ENCODE measurements around the gene GIMAP1. TPM values are rescaled to one million over a fixed set of nuclear protein-coding genes. Genes with fewer than 3 reads are reported as not detected.

The GIMAP1 gene
- total RNA-seq: under 0.01 TPM in 1 of 2 replicates, not detected in the other

DNA sequence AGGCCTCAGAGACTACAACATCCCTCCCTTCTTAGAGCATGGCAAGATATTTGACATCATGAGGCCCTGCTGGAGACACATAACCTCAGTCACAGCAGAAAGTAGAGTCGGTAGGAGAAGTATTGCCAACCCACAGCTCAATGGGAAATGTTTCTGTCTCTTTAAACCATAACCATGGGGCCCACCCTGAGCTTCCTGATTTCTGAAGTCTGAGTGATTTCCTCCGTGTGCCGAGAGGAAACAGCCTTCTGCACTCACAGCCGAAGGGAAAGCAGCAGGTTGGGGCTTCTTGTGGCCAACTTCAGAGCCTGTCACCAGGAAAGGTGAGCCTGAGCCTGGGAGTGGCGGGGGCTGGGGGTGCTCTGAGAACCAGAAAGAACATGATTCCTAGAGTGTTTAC, at the start of gene GIMAP1:
Gene GIMAP1 (plus strand): TSS at position 246 of the 400 bp plus-strand sequence. CDS start 2,435 bp downstream, outside the sequence.

DNA sequence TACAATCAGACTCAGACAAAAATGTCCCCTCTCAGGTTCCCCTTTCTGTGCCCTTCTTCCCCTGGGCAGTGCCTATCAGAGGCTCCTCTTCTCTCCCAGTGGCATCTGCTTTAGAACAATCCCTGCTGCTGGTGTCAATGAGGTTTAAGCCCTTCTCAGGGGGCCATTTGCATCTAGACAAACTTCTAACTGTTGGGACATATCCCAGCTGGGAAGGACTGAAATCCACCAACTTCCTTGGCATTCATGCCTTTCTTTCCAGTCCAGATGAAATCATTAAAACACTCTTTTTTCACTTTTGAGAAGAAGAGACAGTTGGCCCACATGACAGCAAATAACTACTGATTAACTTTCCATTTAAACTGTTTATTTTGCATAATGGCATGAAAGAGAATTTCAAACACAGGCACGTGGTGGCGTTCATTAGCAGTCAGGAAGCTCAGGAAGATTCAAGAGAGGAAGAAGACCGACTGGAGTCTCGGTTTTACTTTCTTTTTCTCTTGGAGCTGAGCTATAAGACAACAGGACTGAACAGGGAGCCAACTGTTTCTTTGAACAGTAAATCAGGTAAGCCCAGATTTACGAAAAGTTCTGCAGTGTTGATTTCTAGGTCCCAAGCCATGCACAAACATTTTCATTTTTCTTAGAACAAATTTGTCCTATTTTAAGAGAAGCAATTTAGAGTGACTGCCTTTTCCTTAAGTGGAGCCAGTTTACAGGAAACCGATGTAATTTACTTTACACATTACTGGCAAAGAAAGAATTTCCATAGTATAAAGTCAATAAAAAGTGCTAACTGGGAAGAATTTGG, 31.0 kb upstream of the GIMAP1 start, which contains the start of gene GIMAP2:
Gene GIMAP2 (plus strand): TSS at position 488 of the 811 bp plus-strand sequence. CDS start 1,354 bp downstream, outside the sequence.

DNA sequence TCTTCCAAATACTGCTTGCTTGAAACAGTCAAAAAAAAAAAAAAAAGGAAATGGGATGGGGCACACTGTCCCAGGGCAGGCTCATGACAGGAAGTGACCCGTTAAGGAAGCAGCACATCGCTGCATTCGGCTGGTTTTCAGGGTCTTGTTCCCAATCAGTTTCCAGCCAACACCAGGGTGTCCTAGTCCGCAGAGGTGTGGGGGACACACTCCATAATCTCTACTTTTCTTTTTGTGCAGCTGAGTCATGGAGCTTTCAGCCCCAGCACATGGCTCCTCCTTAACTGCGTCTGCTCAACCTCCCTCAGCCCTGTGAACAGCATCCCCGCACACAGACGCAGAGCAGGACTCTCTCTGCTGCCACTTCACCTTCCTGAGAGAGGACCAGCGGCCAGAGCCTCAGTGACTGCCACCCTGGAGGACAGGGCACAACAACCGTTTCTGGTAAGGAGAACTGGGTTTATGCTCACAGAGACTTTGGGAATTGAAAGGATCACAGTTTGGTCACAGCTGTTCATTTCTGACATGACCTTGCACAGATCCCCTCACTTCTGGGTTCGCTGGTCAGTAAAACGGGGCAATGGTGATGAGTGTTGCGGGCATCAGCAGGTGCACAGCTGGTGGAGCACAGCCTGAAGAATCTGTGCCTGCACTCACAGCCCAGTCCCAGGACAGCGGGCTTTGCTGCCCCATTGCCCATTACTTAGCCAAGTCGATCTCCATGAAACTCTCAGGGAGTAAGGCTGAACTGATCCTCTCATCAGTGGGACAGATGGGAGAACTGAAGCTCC, 21.0 kb downstream of the GIMAP1 start, which contains the start of gene GIMAP5:
Gene GIMAP5 (plus strand): TSS at position 154 of the 791 bp plus-strand sequence. CDS start 3,467 bp downstream, outside the sequence.

Other genes starting within 250 kb of the GIMAP1 start
- under 0.01 TPM in 1 of 2 replicates, not detected in the other for gene GIMAP7, start 201.7 kb upstream of the GIMAP1 start, total RNA-seq
- 0.21 and 2.2 TPM in 2 replicates for gene GIMAP4, start 149.2 kb upstream of the GIMAP1 start, total RNA-seq
- under 0.01 TPM in 2 replicates for gene GIMAP6, start 84.2 kb upstream of the GIMAP1 start, total RNA-seq
- 0.24 TPM in 1 of 2 replicates, not detected in the other for gene GIMAP2, start 30.9 kb upstream of the GIMAP1 start, total RNA-seq
- 0.24 and 0.64 TPM in 2 replicates for gene GIMAP5, start 20.8 kb downstream of the GIMAP1 start, total RNA-seq
- not detected in 2 replicates for gene TMEM176B, start 83.8 kb downstream of the GIMAP1 start, total RNA-seq
- not detected in 2 replicates for gene TMEM176A, start 84.2 kb downstream of the GIMAP1 start, total RNA-seq
- 0.96 TPM in 1 of 2 replicates, not detected in the other for gene AOC1, start 135.9 kb downstream of the GIMAP1 start, total RNA-seq